ENCODE results near the gene CCDC187.

GRCh38 chr9:136309101-136309801, 5.4 kb upstream of the CCDC187 start:
- no peak for TF ChIP-seq POLR2AphosphoS5 (IDR thresholded peaks at IDR 0.05; ENCODE audit: low read depth, low read length)
- no peak for TF ChIP-seq SIN3A (IDR thresholded peaks at IDR 0.05; ENCODE audit: borderline replicate concordance, insufficient read depth, low read length)
- no peak for TF ChIP-seq TAF1 (IDR thresholded peaks at IDR 0.05; ENCODE audit: borderline replicate concordance, insufficient read depth, low read length)
- TF ChIP-seq, protein P1, sequence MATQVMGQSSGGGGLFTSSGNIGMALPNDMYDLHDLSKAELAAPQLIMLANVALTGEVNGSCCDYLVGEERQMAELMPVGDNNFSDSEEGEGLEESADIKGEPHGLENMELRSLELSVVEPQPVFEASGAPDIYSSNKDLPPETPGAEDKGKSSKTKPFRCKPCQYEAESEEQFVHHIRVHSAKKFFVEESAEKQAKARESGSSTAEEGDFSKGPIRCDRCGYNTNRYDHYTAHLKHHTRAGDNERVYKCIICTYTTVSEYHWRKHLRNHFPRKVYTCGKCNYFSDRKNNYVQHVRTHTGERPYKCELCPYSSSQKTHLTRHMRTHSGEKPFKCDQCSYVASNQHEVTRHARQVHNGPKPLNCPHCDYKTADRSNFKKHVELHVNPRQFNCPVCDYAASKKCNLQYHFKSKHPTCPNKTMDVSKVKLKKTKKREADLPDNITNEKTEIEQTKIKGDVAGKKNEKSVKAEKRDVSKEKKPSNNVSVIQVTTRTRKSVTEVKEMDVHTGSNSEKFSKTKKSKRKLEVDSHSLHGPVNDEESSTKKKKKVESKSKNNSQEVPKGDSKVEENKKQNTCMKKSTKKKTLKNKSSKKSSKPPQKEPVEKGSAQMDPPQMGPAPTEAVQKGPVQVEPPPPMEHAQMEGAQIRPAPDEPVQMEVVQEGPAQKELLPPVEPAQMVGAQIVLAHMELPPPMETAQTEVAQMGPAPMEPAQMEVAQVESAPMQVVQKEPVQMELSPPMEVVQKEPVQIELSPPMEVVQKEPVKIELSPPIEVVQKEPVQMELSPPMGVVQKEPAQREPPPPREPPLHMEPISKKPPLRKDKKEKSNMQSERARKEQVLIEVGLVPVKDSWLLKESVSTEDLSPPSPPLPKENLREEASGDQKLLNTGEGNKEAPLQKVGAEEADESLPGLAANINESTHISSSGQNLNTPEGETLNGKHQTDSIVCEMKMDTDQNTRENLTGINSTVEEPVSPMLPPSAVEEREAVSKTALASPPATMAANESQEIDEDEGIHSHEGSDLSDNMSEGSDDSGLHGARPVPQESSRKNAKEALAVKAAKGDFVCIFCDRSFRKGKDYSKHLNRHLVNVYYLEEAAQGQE (IDR thresholded peaks at IDR 0.05; ENCODE audit: insufficient read depth in 1 of 2, low read depth in 2 of 2, low read length in 2 of 2) = no peak

Measured in PFSK-1 (cell line).